ENCODE results near the gene NTN3. TPM values are rescaled to one million over a fixed set of nuclear protein-coding genes. Genes with fewer than 3 reads are reported as not detected.
A peak's percentile ranks its signal among the peaks of the same experiment; 100 is the strongest.

NTN3 gene
- total RNA-seq, 1 donor from 2014 or later: 17.9 TPM

DNA sequence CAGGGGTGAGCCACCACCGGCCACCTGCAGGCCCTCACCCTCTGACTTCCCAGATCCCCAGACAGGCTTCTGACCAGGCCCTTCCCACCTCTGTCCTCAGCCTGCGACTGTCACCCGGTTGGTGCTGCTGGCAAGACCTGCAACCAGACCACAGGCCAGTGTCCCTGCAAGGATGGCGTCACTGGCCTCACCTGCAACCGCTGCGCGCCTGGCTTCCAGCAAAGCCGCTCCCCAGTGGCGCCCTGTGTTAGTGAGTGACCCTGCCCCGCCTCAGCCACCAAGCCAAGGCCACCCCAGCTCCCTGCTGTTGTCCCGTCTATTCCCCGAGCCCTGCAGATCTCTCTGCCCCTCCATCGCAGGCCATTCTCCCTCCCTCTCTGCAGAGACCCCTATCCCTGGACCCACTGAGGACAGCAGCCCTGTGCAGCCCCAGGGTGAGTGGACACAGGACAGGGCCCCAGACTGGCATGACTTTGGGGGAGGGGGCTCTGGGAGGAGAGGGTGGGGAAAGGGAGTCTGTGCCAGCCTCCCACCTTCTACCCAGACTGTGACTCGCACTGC, 1.9 kb downstream of the NTN3 start:
- Mint-ChIP-seq H3K9me3 (no peaks in the 10 kb centered on the region), H3K4me1 (peaks cover 38% of the 10 kb centered on the region), H3K27ac (no peak overlapping the region), H3K4me3 (peak overlapping the region; percentile 67), H3K27me3 (ENCODE audit: low read depth) (peaks cover 3% of the 10 kb centered on the region), H3K36me3 (no peaks in the 10 kb centered on the region)
- DNase-seq (ENCODE audit: low spot score in 2 of 2, unreplicated experiment in 2 of 2): no peak
- TF ChIP-seq, protein P1, sequence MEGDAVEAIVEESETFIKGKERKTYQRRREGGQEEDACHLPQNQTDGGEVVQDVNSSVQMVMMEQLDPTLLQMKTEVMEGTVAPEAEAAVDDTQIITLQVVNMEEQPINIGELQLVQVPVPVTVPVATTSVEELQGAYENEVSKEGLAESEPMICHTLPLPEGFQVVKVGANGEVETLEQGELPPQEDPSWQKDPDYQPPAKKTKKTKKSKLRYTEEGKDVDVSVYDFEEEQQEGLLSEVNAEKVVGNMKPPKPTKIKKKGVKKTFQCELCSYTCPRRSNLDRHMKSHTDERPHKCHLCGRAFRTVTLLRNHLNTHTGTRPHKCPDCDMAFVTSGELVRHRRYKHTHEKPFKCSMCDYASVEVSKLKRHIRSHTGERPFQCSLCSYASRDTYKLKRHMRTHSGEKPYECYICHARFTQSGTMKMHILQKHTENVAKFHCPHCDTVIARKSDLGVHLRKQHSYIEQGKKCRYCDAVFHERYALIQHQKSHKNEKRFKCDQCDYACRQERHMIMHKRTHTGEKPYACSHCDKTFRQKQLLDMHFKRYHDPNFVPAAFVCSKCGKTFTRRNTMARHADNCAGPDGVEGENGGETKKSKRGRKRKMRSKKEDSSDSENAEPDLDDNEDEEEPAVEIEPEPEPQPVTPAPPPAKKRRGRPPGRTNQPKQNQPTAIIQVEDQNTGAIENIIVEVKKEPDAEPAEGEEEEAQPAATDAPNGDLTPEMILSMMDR (IDR thresholded peaks at IDR 0.05; ENCODE audit: unreplicated experiment): no peak

DNA sequence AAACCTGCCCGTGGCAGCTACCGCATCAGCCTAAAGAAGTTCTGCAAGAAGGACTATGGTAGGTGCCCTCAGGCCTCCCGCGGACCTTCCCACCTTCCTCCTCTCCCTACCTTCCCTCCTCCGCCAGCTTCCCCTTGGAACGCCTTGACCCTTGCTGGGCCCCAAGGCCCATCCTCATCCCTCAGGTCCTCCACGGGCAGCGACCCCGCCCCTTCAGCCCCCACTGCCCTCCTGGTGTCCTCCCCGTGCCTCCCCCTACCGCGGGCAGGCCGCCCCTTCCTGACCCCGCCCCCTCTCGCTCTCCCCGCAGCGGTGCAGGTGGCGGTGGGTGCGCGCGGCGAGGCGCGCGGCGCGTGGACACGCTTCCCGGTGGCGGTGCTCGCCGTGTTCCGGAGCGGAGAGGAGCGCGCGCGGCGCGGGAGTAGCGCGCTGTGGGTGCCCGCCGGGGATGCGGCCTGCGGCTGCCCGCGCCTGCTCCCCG, 2.4 kb downstream of the NTN3 start:
- H3K36me3 Mint-ChIP-seq: no peaks in the 10 kb centered on the region
- DNase-seq (ENCODE audit: low spot score in 2 of 2, unreplicated experiment in 2 of 2): no peak
- H3K4me3 Mint-ChIP-seq: peak overlapping the region; percentile 67
- no peak overlapping the region for H3K27ac Mint-ChIP-seq
- TF ChIP-seq, protein P1 (IDR thresholded peaks at IDR 0.05; ENCODE audit: unreplicated experiment): no peak
- H3K4me1 Mint-ChIP-seq: peaks cover 37% of the 10 kb centered on the region
- peaks cover 3% of the 10 kb centered on the region for H3K27me3 Mint-ChIP-seq (ENCODE audit: low read depth)
- H3K9me3 Mint-ChIP-seq: no peaks in the 10 kb centered on the region

DNA sequence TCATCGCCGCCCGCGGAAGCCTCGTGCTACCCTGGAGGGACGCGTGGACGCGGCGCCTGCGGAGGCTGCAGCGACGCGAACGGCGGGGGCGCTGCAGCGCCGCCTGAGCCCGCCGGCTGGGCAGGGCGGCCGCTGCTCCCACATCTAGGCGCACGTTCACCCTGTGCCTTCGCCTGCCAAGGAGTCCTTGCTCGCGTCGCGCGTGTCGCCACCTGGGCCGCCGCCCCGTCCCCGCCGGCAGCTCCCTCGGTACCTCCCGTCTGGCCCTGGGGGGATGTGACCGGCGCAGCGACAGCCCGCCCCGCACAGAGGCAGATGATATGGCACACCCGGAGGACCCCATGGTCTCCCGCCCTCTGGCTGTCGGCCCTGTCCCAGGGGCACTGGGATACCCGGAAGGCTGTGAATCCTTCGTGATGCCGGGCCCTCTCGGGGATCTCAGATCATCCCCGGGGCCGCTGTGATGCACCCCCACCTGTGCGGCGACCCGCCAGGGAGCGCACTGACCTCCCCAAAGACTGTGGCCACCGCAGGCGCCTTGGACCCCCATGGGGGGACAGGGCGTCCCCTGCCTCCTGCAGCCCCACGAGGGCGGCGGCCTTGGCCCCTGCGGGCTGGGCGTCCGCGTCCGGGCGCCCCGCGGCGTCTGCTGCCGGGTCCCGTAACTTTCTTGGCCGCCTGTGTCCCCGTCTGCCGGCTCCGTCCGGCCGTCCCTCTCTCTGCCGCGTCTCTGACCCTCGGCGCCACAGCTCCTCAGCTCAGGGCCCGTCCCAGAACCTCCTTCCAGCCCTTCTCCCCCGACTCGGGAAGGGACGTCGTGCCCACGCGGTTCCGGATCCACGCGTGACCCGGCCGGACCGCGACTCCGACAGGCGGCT, 3.1 kb downstream of the NTN3 start:
- peaks cover 33% of the 10 kb centered on the region for H3K4me1 Mint-ChIP-seq
- H3K9me3 Mint-ChIP-seq: no peaks in the 10 kb centered on the region
- no peak overlapping the region for H3K27ac Mint-ChIP-seq
- H3K27me3 Mint-ChIP-seq (ENCODE audit: low read depth): peaks cover 3% of the 10 kb centered on the region
- H3K36me3 Mint-ChIP-seq: no peaks in the 10 kb centered on the region
- peak in 1 of 2 experiments; percentile 58 for DNase-seq (ENCODE audit: low spot score in 2 of 2, unreplicated experiment in 2 of 2)
- TF ChIP-seq, protein P1 (IDR thresholded peaks at IDR 0.05; ENCODE audit: unreplicated experiment): no peak
- peak overlapping the region; percentile 65 for H3K4me3 Mint-ChIP-seq

DNA sequence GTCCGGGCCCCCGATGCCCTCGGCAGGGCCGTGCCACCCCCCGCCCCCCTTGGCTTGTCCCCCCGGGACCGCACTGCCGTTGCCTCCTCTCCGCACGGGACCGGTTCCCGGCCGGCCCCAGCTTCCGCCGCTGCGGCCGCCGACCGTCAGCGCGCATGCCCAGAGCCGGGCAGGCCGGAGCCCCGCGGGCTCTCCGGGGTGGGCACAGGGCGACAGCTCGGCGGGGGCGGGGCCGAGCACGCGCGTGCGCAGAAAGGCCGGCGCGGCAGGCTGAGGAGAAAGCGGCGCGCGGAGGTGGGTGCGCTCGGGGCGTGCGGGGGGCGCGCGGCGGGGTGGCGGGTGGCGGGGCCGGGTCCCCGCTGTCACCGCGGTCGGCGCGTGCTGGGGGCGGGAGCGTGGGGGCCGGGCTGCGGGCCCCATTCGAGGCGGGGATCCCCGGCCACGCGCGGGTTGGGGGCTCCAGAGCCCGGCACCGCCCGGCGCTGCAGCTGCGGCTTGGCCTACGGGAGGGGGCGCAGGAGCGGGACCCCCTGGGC, 3.8 kb downstream of the NTN3 start, which contains the start of gene TBC1D24:
TSS of gene TBC1D24 (plus strand) at position 251 of the 536 bp plus-strand sequence. CDS start 21,022 bp downstream, outside the sequence.
- no peak within 1 kb of the TSS for H3K27ac Mint-ChIP-seq
- TF ChIP-seq, protein P1 (IDR thresholded peaks at IDR 0.05; ENCODE audit: unreplicated experiment): no peak
- H3K36me3 Mint-ChIP-seq: no peaks in the 10 kb centered on the region
- no peaks in the 10 kb centered on the region for H3K9me3 Mint-ChIP-seq
- peaks cover 3% of the 10 kb centered on the region for H3K27me3 Mint-ChIP-seq (ENCODE audit: low read depth)
- peak; percentile 90 to 94 for DNase-seq (ENCODE audit: low spot score in 2 of 2, unreplicated experiment in 2 of 2)
- peaks cover 26% of the 10 kb centered on the region for H3K4me1 Mint-ChIP-seq
- H3K4me3 Mint-ChIP-seq: peak within 1 kb of the TSS; percentile 68

DNA sequence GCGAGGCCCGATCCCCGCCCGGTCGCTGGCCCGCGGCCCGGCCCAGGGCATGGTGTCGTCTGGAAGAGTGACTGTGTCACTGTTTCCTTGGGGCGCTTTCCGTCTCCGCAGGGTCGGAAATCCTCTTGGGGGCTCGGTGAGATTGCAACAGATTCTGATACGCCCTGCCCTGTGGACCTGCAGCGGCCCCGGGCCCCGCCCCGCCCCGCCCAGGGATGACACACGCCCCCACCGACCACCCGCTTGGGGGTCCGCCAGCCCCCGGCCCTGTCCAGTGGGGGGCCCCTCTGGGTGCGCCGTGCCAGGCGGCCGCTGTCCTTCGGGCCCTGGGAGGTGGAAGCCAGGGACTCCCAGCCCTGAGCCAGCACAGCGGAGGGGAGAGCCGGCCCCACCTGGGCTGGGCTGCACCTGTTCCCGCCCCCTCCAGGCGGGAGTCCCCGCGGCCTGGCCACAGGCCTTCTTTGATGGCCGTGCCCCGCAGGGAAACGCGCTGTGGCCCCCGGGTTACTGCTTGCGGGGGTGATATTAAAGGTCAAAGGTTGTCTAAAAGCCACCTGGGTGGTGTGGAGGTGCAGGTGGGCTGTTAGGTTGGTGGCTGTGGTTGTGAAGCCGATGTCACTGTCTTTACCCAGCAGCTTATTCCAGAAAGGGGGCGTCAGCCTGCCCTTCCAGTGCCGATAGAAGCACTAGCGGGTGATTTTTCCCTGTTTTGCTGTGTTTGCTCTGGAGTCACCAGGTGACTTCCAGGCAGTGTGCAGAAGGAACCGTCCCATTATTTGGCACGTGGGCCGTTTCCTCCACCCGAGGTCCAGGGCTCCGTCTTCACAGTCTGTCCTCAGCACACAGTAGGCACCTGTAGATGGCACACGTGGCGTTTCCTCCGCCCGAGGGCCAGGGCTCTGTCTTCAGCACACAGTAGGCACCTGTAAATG, 4.6 kb downstream of the NTN3 start:
- H3K4me3 Mint-ChIP-seq: peak overlapping the region; percentile 68
- peaks cover 19% of the 10 kb centered on the region for H3K4me1 Mint-ChIP-seq
- DNase-seq (ENCODE audit: low spot score in 2 of 2, unreplicated experiment in 2 of 2): no peak
- H3K27ac Mint-ChIP-seq: no peak overlapping the region
- peaks cover 3% of the 10 kb centered on the region for H3K27me3 Mint-ChIP-seq (ENCODE audit: low read depth)
- TF ChIP-seq, protein P1 (IDR thresholded peaks at IDR 0.05; ENCODE audit: unreplicated experiment): no peak
- no peaks in the 10 kb centered on the region for H3K36me3 Mint-ChIP-seq
- H3K9me3 Mint-ChIP-seq: no peaks in the 10 kb centered on the region
